ENCODE data around the gene MAD1L1.

MAD1L1 gene

DNA sequence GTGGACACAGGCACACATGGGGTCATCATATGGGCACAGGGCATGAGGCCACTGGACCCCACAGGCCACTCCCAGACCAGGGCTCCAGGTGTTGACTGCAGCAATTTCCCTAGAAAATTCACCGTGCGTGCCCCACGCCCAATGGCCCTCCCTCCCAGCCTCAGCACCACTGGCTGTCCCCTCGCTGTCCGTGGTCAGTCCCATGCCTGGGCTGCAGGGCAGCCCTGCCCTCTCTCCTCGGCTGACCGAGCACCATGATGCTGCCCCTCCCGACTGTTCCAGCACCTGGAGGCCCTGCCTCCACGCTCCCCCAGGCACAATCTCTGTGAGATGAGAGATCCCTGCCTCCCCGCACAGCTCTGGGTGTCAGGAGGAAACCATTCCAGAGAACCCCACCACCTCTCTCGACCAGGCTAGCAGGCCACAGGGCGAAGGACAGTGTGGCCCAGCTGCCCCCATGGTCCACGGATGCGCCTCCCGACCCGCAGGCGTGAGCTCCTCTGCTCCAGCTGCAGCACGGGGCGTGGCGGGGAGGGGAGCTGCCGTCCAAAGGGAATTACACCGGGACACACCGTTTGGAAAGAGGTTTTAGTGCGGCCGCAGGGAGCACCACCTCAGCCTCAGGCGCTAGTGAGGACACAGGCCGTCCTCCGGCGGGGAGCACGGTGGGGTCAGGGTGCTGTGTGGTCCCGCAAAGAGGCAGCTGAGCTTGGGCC is 21.8 kb upstream of the MAD1L1 start:
- H3K36me3 ChIP-seq (ENCODE audit: control insufficient read depth, low read length), result peaks cover 41% of the 10 kb centered on the region; the same call in 1 of the 2 replicates

DNA sequence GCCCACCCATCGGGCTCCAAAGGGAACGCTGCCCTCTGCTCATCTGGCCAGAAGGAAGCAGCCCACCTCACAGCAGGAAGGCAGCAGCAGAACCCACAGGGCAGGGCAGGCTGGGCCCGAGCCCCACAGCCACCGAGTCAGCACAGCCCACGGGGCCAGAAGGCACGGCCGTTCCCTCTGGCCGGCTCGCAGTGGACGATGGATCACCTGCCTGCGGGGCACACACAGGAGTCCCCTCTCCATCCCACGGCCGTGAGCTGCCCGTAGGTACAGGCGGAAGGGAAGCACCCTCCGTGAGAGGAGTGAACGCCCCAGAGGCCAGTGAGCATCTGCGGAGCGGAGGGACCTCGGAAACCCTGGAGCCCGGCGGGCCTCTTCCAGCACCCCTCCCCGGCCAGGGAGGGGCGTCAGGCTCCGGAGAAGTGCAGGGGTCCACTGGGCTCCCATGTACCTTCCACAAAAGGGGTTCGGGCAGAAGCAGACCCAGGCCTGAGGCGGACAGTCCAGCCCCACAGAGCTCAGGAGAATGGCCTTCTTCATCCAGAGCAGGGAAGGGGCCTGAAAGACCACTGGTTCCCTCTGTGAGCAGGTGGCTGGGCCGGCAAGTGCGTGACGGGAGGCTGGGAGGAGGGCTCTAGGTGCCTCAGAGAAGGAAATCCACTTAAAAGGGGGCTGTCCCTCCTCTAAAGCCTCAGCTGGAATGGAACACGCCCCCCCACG is 20.9 kb upstream of the MAD1L1 start:
- H4K20me1 ChIP-seq (ENCODE audit: control insufficient read depth, insufficient read depth, low read depth, low read length), result peaks cover 4% of the 10 kb centered on the region; the same call in 1 of the 2 replicates
- H3K27me3 ChIP-seq (ENCODE audit: control insufficient read depth, low read length), result no peaks in the 10 kb centered on the region
- peaks cover 6% of the 10 kb centered on the region for H3K4me1 ChIP-seq (ENCODE audit: control insufficient read depth, low read length)
- no peaks in the 10 kb centered on the region for H3K79me2 ChIP-seq (ENCODE audit: control insufficient read depth, low read length)
- H3K4me2 ChIP-seq (ENCODE audit: low read length), result no peak overlapping the region
- no peaks in the 10 kb centered on the region for H3K9me3 ChIP-seq (ENCODE audit: control insufficient read depth, insufficient read depth, low read length)
- H3K27ac ChIP-seq (ENCODE audit: low read depth, low read length), result no peak overlapping the region
- H3F3A ChIP-seq (ENCODE audit: control insufficient read depth, insufficient read depth), result peaks cover 2% of the 10 kb centered on the region; the same call in 1 of the 2 replicates
- H3K4me3 ChIP-seq (ENCODE audit: low read length), result no peak overlapping the region
- no peaks in the 10 kb centered on the region for H3K9me2 ChIP-seq (replicated peaks; ENCODE audit: control insufficient read depth, low read length)
- TF ChIP-seq, protein P1, sequence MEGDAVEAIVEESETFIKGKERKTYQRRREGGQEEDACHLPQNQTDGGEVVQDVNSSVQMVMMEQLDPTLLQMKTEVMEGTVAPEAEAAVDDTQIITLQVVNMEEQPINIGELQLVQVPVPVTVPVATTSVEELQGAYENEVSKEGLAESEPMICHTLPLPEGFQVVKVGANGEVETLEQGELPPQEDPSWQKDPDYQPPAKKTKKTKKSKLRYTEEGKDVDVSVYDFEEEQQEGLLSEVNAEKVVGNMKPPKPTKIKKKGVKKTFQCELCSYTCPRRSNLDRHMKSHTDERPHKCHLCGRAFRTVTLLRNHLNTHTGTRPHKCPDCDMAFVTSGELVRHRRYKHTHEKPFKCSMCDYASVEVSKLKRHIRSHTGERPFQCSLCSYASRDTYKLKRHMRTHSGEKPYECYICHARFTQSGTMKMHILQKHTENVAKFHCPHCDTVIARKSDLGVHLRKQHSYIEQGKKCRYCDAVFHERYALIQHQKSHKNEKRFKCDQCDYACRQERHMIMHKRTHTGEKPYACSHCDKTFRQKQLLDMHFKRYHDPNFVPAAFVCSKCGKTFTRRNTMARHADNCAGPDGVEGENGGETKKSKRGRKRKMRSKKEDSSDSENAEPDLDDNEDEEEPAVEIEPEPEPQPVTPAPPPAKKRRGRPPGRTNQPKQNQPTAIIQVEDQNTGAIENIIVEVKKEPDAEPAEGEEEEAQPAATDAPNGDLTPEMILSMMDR (IDR thresholded peaks at IDR 0.05; ENCODE audit: low read depth, low read length, poor library complexity, severe bottlenecking), result no peak
- TF ChIP-seq EZH2phosphoT487 (IDR thresholded peaks at IDR 0.05; ENCODE audit: borderline replicate concordance, low read length), result no peak
- peaks cover 43% of the 10 kb centered on the region; the same call in 1 of the 2 replicates for H3K36me3 ChIP-seq (ENCODE audit: control insufficient read depth, low read length)

More for the DNA sequence above, 21.8 kb upstream of the MAD1L1 start:
- Histone ChIP-seq H3K4me1 (ENCODE audit: control insufficient read depth, low read length) (peaks cover 15% of the 10 kb centered on the region), H3K27ac (ENCODE audit: low read depth, low read length) (no peak overlapping the region), H3K9me3 (ENCODE audit: control insufficient read depth, insufficient read depth, low read length) (no peaks in the 10 kb centered on the region), H3K79me2 (ENCODE audit: control insufficient read depth, low read length) (no peaks in the 10 kb centered on the region), H3K27me3 (ENCODE audit: control insufficient read depth, low read length) (no peaks in the 10 kb centered on the region), H3K9me2 (replicated peaks; ENCODE audit: control insufficient read depth, low read length) (no peaks in the 10 kb centered on the region), H4K20me1 (ENCODE audit: control insufficient read depth, insufficient read depth, low read depth, low read length) (peaks cover 4% of the 10 kb centered on the region; the same call in 1 of the 2 replicates), H3K4me3 (ENCODE audit: low read length) (no peak overlapping the region), H3F3A (ENCODE audit: control insufficient read depth, insufficient read depth) (peaks cover 2% of the 10 kb centered on the region; the same call in 1 of the 2 replicates), H3K4me2 (ENCODE audit: low read length) (no peak overlapping the region)
- TF ChIP-seq EZH2phosphoT487 (IDR thresholded peaks at IDR 0.05; ENCODE audit: borderline replicate concordance, low read length), result no peak
- TF ChIP-seq, protein P1 (IDR thresholded peaks at IDR 0.05; ENCODE audit: low read depth, low read length, poor library complexity, severe bottlenecking), result no peak

DNA sequence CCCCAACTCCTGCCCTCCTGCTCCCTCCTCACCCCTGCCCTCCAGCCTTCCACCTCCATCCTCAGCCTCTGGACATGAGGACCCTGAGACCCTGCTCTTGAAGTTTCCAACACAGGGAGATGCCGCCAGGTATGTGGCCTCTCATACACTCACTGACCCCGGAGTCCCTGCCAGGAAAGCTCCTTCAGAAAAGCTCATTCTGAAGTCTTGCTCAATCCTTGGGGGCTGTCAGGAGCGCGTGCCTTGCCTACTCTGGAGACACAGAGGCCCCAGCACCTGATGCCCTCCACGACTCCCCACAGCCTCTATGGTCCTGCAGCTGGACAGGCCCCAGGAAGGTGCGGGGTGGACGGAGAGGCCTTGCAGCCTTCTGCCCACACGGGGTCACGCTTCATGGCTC is 20.3 kb upstream of the MAD1L1 start:
- H3K4me3 ChIP-seq (ENCODE audit: low read length), result no peak overlapping the region
- TF ChIP-seq, protein P1 (IDR thresholded peaks at IDR 0.05; ENCODE audit: low read depth, low read length, poor library complexity, severe bottlenecking), result no peak
- no peak for TF ChIP-seq EZH2phosphoT487 (IDR thresholded peaks at IDR 0.05; ENCODE audit: borderline replicate concordance, low read length)
- no peaks in the 10 kb centered on the region for H4K20me1 ChIP-seq (ENCODE audit: control insufficient read depth, insufficient read depth, low read depth, low read length)
- no peaks in the 10 kb centered on the region for H3K27me3 ChIP-seq (ENCODE audit: control insufficient read depth, low read length)
- peaks cover 4% of the 10 kb centered on the region; the same call in 1 of the 2 replicates for H3F3A ChIP-seq (ENCODE audit: control insufficient read depth, insufficient read depth)
- H3K79me2 ChIP-seq (ENCODE audit: control insufficient read depth, low read length), result no peaks in the 10 kb centered on the region
- H3K4me1 ChIP-seq (ENCODE audit: control insufficient read depth, low read length), result no peaks in the 10 kb centered on the region; the same call in 1 of the 2 replicates
- H3K4me2 ChIP-seq (ENCODE audit: low read length), result no peak overlapping the region
- H3K9me3 ChIP-seq (ENCODE audit: control insufficient read depth, insufficient read depth, low read length), result no peaks in the 10 kb centered on the region
- no peaks in the 10 kb centered on the region for H3K9me2 ChIP-seq (replicated peaks; ENCODE audit: control insufficient read depth, low read length)
- peaks cover 43% of the 10 kb centered on the region; the same call in 1 of the 2 replicates for H3K36me3 ChIP-seq (ENCODE audit: control insufficient read depth, low read length)
- H3K27ac ChIP-seq (ENCODE audit: low read depth, low read length), result no peak overlapping the region
